NT2/D1 (cell line): ENCODE measurements around the gene KLC1.

Experiments used
- DNase-seq: peaks from one replicate; pipeline ENCODE4 v3.0.0-alpha.2; 2011; ENCODE audit warnings: low read depth, low spot score
- H3K27me3 ChIP-seq: 2 replicates; pipeline ENCODE4 v1.6.0; 2011; ENCODE audit warnings: mild to moderate bottlenecking; ENCODE audit not compliant: insufficient read length, insufficient read depth
- H3K36me3 ChIP-seq: 2 replicates; pipeline ENCODE4 v1.6.1; 2011; ENCODE audit warnings: mild to moderate bottlenecking, low read length, mixed read lengths; ENCODE audit not compliant: insufficient read depth, insufficient read length
- H3K4me1 ChIP-seq: 2 replicates; pipeline ENCODE4 v1.5.1; 2011; ENCODE audit not compliant: insufficient read depth, insufficient read length
- H3K4me3 ChIP-seq: 2 replicates; pipeline ENCODE4 v1.5.1; 2011; ENCODE audit warnings: low read depth; ENCODE audit not compliant: insufficient read length
- H3K9ac ChIP-seq: 2 replicates; pipeline ENCODE4 v1.6.0; 2011; ENCODE audit warnings: low read depth; ENCODE audit not compliant: insufficient read length
- H3K9me3 ChIP-seq: 2 replicates; pipeline ENCODE4 v1.5.1; 2011; ENCODE audit warnings: mild to moderate bottlenecking, low read length; ENCODE audit not compliant: insufficient read depth
- SUZ12 ChIP-seq: IDR thresholded peaks from 2 replicates; pipeline ENCODE4 v1.6.1; 2011; ENCODE audit not compliant: insufficient read length, insufficient read depth; ENCODE audit errors: extremely low read depth
- YY1 ChIP-seq: IDR thresholded peaks from 2 replicates; pipeline ENCODE4 v1.6.1; 2011; ENCODE audit not compliant: insufficient read length, insufficient read depth
- ZNF274 ChIP-seq: IDR thresholded peaks from 2 replicates; pipeline ENCODE4 v1.6.1; 2011; ENCODE audit warnings: mild to moderate bottlenecking, low read depth, low read length

Gene KLC1

GRCh38 chr14:103692871-103693270 lies 63.9 kb downstream of the KLC1 start:
- Histone ChIP-seq H3K36me3 (peaks cover 61% of the 10 kb centered on the region), H3K4me3 (no peak overlapping the region), H3K4me1 (peaks cover 6% of the 10 kb centered on the region), H3K9me3 (no peaks in the 10 kb centered on the region), H3K9ac (no peak overlapping the region), H3K27me3 (no peaks in the 10 kb centered on the region)
- no peak for TF ChIP-seq SUZ12
- no peak for TF ChIP-seq YY1
- TF ChIP-seq ZNF274: no peak
- no peak for DNase-seq

DNA sequence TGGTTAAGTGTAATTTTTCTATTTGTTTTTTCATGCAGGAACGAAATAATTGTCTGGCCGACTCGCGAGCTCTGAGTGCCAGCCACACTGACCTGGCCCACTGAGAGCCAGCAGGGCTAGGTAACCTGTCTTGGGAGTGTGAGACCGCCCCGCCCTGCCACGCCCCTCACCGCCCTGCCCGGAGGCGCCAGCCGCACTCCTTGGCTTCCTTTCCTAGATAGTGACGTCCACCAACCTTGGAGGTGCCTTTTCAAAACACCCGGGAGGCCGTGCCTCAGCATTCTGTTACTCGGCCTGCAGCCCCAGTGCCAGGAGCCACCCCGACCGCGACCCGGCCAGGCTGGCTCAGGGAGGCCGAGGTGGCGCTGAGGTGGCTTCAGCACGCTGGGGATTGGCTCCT lies 64.5 kb downstream of the KLC1 start:
- DNase-seq: no peak
- Histone ChIP-seq H3K9ac (no peak overlapping the region), H3K4me1 (peaks cover 6% of the 10 kb centered on the region), H3K27me3 (no peaks in the 10 kb centered on the region), H3K4me3 (no peak overlapping the region), H3K9me3 (no peaks in the 10 kb centered on the region), H3K36me3 (peaks cover 63% of the 10 kb centered on the region)
- TF ChIP-seq YY1 (no peak), ZNF274 (no peak)

DNA sequence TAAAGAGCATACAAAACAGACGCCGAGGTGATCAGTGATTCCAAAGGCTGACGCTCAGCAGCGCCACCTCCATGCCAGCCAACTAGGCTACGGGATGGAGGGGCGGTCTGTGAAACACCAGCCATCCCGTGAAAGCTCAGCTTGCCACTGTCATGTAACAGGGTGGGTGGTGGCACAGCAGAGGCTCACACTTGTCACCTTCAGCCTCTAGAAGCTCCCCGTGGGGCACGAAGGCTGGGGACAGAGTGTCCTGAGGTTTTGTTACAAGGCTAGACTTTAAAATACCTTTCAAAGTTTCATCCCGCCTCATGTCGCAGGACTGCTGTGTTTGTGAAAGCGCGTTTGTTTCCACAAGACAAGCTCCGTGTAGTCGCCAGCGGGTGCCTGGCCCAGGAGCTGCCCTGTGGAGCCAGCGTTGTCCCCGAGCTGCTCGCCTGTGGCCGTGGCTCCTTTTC lies 65.6 kb downstream of the KLC1 start:
- Histone ChIP-seq H3K36me3 (peaks cover 72% of the 10 kb centered on the region), H3K9ac (no peak overlapping the region), H3K9me3 (no peaks in the 10 kb centered on the region), H3K27me3 (no peaks in the 10 kb centered on the region), H3K4me3 (no peak overlapping the region), H3K4me1 (peaks cover 3% of the 10 kb centered on the region)
- DNase-seq: no peak
- TF ChIP-seq ZNF274: no peak
- no peak for TF ChIP-seq YY1
- no peak for TF ChIP-seq SUZ12

- no peak overlapping the region for H3K9ac ChIP-seq
- DNase-seq: no peak
- TF ChIP-seq YY1: no peak
- no peak for TF ChIP-seq SUZ12
- TF ChIP-seq ZNF274: no peak
Observed at GRCh38 chr14:103695296-103696069, 66.5 kb downstream of the KLC1 start.

DNA sequence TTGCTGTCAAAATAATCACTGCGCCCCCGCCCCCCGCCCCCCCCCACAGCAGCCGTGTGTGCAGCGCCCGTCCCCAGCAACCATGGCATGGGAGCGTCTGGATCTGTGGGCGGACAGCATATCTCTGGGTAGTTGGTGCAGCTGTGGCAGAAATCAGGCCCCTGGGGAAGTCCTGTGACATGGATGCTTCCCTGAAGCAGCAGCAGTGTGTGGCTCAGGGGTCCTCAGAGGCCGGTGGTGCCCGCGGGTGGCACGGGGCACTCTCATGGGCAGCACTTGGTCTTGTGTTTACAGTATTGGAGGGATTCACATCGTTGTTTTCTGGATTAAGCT lies 67.0 kb downstream of the KLC1 start:
- Histone ChIP-seq H3K27me3 (no peaks in the 10 kb centered on the region), H3K36me3 (peaks cover 76% of the 10 kb centered on the region), H3K9ac (no peak overlapping the region), H3K4me1 (peaks cover 3% of the 10 kb centered on the region), H3K9me3 (no peaks in the 10 kb centered on the region), H3K4me3 (no peak overlapping the region)
- DNase-seq: no peak
- TF ChIP-seq YY1 (no peak), ZNF274 (no peak), SUZ12 (no peak)

More at GRCh38 chr14:103695296-103696069, 66.5 kb downstream of the KLC1 start:
- no peaks in the 10 kb centered on the region for H3K27me3 ChIP-seq
- H3K4me3 ChIP-seq: no peak overlapping the region
- peaks cover 3% of the 10 kb centered on the region for H3K4me1 ChIP-seq
- H3K9me3 ChIP-seq: no peaks in the 10 kb centered on the region
- peaks cover 75% of the 10 kb centered on the region for H3K36me3 ChIP-seq

GRCh38 chr14:103696466-103697071 lies 67.6 kb downstream of the KLC1 start:
- DNase-seq: no peak
- no peak for TF ChIP-seq SUZ12
- no peak for TF ChIP-seq YY1
- TF ChIP-seq ZNF274: no peak
- no peaks in the 10 kb centered on the region for H3K27me3 ChIP-seq
- H3K36me3 ChIP-seq: peaks cover 78% of the 10 kb centered on the region
- H3K9ac ChIP-seq: no peak overlapping the region
- H3K4me3 ChIP-seq: no peak overlapping the region
- no peaks in the 10 kb centered on the region for H3K9me3 ChIP-seq
- H3K4me1 ChIP-seq: peaks cover 3% of the 10 kb centered on the region

- H3K9ac ChIP-seq: no peak overlapping the region
- no peak for TF ChIP-seq YY1
- no peak for TF ChIP-seq ZNF274
- TF ChIP-seq SUZ12: no peak
Observed at GRCh38 chr14:103697206-103697602, 68.2 kb downstream of the KLC1 start.

More at GRCh38 chr14:103697206-103697602, 68.2 kb downstream of the KLC1 start:
- Histone ChIP-seq H3K4me3 (no peak overlapping the region), H3K9me3 (no peaks in the 10 kb centered on the region), H3K4me1 (peaks cover 3% of the 10 kb centered on the region), H3K36me3 (peaks cover 80% of the 10 kb centered on the region), H3K27me3 (no peaks in the 10 kb centered on the region)
- DNase-seq: no peak
